H1 (cell line): Measurements from ENCODE around the gene EPHB6.

ENCODE experiments used
- ATF3 ChIP-seq: IDR thresholded peaks from 2 replicates; pipeline ENCODE4 v1.6.1; 2011; ENCODE audit warnings: low read depth, mild to moderate bottlenecking, low read length; ENCODE audit not compliant: insufficient read depth
- CBX8 ChIP-seq: fragments of 300-800, 300-1000 bp; sonication (generic); IDR thresholded peaks from 2 replicates; pipeline ENCODE4 v1.7.1; 2016; ENCODE audit warnings: low read depth, low read length, borderline replicate concordance
- CHD1 ChIP-seq: IDR thresholded peaks from 2 replicates; pipeline ENCODE4 v1.6.1; 2012; ENCODE audit warnings: low read depth, low read length, improper control_type of control experiment
- CHD2 ChIP-seq: IDR thresholded peaks from 2 replicates; pipeline ENCODE4 v1.6.1; 2012; ENCODE audit warnings: low read length, improper control_type of control experiment
- CREB1 ChIP-seq: IDR thresholded peaks from 2 replicates; pipeline ENCODE4 v1.6.1; 2012; ENCODE audit warnings: inconsistent platforms
- CTCF ChIP-seq, 3 experiments: IDR thresholded peaks; 1 replicate in 2 of 3; 2 replicates in 1 of 3; pipeline versions ENCODE4 v1.5.1 to v1.6.1; 2011; ENCODE audit warnings: low read length in 3 of 3, mild to moderate bottlenecking in 3 of 3, inconsistent platforms in 2 of 3, low read depth in 1 of 3, moderate library complexity in 1 of 3; ENCODE audit not compliant: insufficient read depth in 1 of 3; ENCODE audit errors: control extremely low read depth in 1 of 3
- HDAC2 ChIP-seq, 2 experiments: fragments of 300-600 bp in 1 of 2; sonication (generic) in 1 of 2; IDR thresholded peaks; 2 replicates each; pipeline ENCODE4 v1.6.1; 2011 to 2012; ENCODE audit warnings: low read depth in 2 of 2, low read length in 2 of 2, mild to moderate bottlenecking in 2 of 2, moderate library complexity in 2 of 2, borderline replicate concordance in 1 of 2, inconsistent platforms in 1 of 2
- POLR2A ChIP-seq, 2 experiments: IDR thresholded peaks; 1 replicate in 1 of 2; 2 replicates in 1 of 2; pipeline ENCODE4 v1.6.1; 2011; ENCODE audit warnings: low read depth in 2 of 2, low read length in 2 of 2, mild to moderate bottlenecking in 2 of 2; ENCODE audit errors: control extremely low read depth in 1 of 2

GRCh38 chr7:142851269-142851668 lies 3.6 kb upstream of the EPHB6 start:
- TF ChIP-seq ATF3 = no peak
- no peak for TF ChIP-seq CHD2
- no peak for TF ChIP-seq CTCF (IDR thresholded peaks at IDR 0.05; ENCODE audit: control extremely low read depth in 1 of 3, insufficient read depth in 1 of 3, low read depth in 1 of 3, low read length in 3 of 3)
- no peak for TF ChIP-seq HDAC2 (IDR thresholded peaks at IDR 0.05; ENCODE audit: borderline replicate concordance in 1 of 2, low read depth in 2 of 2, low read length in 2 of 2)
- TF ChIP-seq CREB1 = no peak
- no peak for TF ChIP-seq CBX8
- no peak for TF ChIP-seq CHD1
- TF ChIP-seq POLR2A (IDR thresholded peaks at IDR 0.05; ENCODE audit: control extremely low read depth in 1 of 2, low read depth in 2 of 2, low read length in 2 of 2) = no peak
